SU-DHL-6 (cell line): ENCODE measurements around the gene ST6GAL1.

Experiments used
- H2AFZ ChIP-seq: fragments of 200-600 bp; sonication (generic); 2 replicates; pipeline ENCODE4 v1.6.1; 2014; ENCODE audit warnings: low read depth, mild to moderate bottlenecking, moderate library complexity, mixed read lengths, antibody characterized with exemption, low read length; ENCODE audit not compliant: severe bottlenecking
- H3F3A ChIP-seq: fragments of 200-600 bp; shearing (Covaris generic); 2 replicates; pipeline ENCODE4 v1.6.0; 2016; ENCODE audit warnings: antibody characterized with exemption, mild to moderate bottlenecking; ENCODE audit not compliant: insufficient read depth
- H3K27ac ChIP-seq: fragments of 200-600 bp; sonication (generic); 2 replicates; pipeline ENCODE4 v1.5.1; 2016; ENCODE audit warnings: low read depth, mild to moderate bottlenecking, low read length, moderate library complexity, mixed read lengths
- H3K27me3 ChIP-seq: fragments of 200-600 bp; sonication (generic), shearing (Covaris generic); 2 replicates; pipeline ENCODE4 v1.6.0; 2014; ENCODE audit warnings: mild to moderate bottlenecking, low read length
- H3K36me3 ChIP-seq: fragments of 200-600 bp; sonication (generic); 2 replicates; pipeline ENCODE4 v1.6.1; 2014; ENCODE audit warnings: mild to moderate bottlenecking, low read length, mixed read lengths
- H3K4me2 ChIP-seq: fragments of 300-600, 200-600 bp; shearing (Covaris generic), sonication (generic); 2 replicates; pipeline ENCODE4 v1.6.0; 2014; ENCODE audit warnings: low read length, low read depth, mild to moderate bottlenecking; ENCODE audit not compliant: poor library complexity, severe bottlenecking
- H3K4me3 ChIP-seq: fragments of 200-600 bp; sonication (generic); 2 replicates; pipeline ENCODE4 v1.5.1; 2014; ENCODE audit warnings: antibody characterized with exemption, low read length, mild to moderate bottlenecking, mixed read lengths; ENCODE audit not compliant: insufficient read depth, poor library complexity, severe bottlenecking
- H3K79me2 ChIP-seq: fragments of 200-600 bp; sonication (generic); 2 replicates; pipeline ENCODE4 v1.6.1; 2014; ENCODE audit warnings: mild to moderate bottlenecking, low read length, moderate library complexity; ENCODE audit not compliant: insufficient read depth
- H3K9ac ChIP-seq: fragments of 200-600 bp; sonication (generic); 2 replicates; pipeline ENCODE4 v1.7.0; 2014; ENCODE audit warnings: mild to moderate bottlenecking, low read length
- H3K9me2 ChIP-seq: fragments of 200-600 bp; sonication (generic); replicated peaks from 2 replicates; pipeline ENCODE4 v1.6.1; 2014; ENCODE audit warnings: low read length; ENCODE audit not compliant: insufficient read depth
- H3K9me3 ChIP-seq: fragments of 200-600 bp; sonication (generic); 2 replicates; pipeline ENCODE4 v1.6.1; 2014; ENCODE audit warnings: low read length, mixed read lengths; ENCODE audit not compliant: insufficient read depth
- H4K20me1 ChIP-seq: fragments of 200-600 bp; sonication (generic); 2 replicates; pipeline ENCODE4 v1.6.1; 2014; ENCODE audit warnings: low read depth, mild to moderate bottlenecking, antibody characterized with exemption, low read length, moderate library complexity, mixed read lengths
- EZH2phosphoT487 ChIP-seq: fragments of 200-600 bp; sonication (generic), shearing (Covaris generic); conservative IDR thresholded peaks from 2 replicates; pipeline ENCODE4 v1.6.1; 2018; ENCODE audit warnings: mild to moderate bottlenecking, antibody characterized with exemption, low read length, moderate library complexity, mixed read lengths
- TF ChIP-seq, protein P1 (sequence below): fragments of 200-600 bp; sonication (generic); IDR thresholded peaks from one replicate; pipeline ENCODE4 v1.5.1; 2017; ENCODE audit warnings: antibody characterized with exemption, mild to moderate bottlenecking, low read length, moderate library complexity; ENCODE audit not compliant: insufficient read depth, poor library complexity, severe bottlenecking

ST6GAL1 gene

DNA sequence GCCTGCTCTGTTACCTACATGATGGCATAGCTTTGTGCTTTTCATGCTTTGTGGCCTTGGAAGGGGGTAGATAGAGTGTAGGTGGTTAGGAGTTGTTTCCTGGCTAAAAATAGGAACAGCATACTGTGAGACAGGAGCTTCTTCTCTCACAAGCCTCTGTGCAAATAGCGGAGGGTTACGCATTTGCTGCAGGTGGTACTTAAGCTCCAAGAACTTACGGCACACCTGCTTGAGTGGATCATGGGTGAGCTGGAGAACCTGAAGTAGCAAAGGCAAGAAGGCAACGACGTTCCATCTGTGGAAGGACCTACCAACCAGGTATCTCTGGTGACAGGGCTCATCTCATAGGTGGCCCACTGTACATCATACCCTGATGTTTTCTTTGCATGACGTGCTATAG lies 66.0 kb downstream of the ST6GAL1 start:
- Histone ChIP-seq H3K9me2 (no peaks in the 10 kb centered on the region), H4K20me1 (no peaks in the 10 kb centered on the region), H3K4me2 (peak overlapping the region; percentile 98), H2AFZ (no peak overlapping the region), H3F3A (peaks cover 93% of the 10 kb centered on the region), H3K27ac (peak overlapping the region; percentile 94), H3K9me3 (no peaks in the 10 kb centered on the region), H3K9ac (peak overlapping the region; percentile 66), H3K4me3 (peak overlapping the region; percentile 46), H3K27me3 (no peaks in the 10 kb centered on the region), H3K36me3 (no peaks in the 10 kb centered on the region), H3K79me2 (peaks cover 47% of the 10 kb centered on the region)
- TF ChIP-seq EZH2phosphoT487, result no peak
- TF ChIP-seq, protein P1, sequence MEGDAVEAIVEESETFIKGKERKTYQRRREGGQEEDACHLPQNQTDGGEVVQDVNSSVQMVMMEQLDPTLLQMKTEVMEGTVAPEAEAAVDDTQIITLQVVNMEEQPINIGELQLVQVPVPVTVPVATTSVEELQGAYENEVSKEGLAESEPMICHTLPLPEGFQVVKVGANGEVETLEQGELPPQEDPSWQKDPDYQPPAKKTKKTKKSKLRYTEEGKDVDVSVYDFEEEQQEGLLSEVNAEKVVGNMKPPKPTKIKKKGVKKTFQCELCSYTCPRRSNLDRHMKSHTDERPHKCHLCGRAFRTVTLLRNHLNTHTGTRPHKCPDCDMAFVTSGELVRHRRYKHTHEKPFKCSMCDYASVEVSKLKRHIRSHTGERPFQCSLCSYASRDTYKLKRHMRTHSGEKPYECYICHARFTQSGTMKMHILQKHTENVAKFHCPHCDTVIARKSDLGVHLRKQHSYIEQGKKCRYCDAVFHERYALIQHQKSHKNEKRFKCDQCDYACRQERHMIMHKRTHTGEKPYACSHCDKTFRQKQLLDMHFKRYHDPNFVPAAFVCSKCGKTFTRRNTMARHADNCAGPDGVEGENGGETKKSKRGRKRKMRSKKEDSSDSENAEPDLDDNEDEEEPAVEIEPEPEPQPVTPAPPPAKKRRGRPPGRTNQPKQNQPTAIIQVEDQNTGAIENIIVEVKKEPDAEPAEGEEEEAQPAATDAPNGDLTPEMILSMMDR, result no peak

DNA sequence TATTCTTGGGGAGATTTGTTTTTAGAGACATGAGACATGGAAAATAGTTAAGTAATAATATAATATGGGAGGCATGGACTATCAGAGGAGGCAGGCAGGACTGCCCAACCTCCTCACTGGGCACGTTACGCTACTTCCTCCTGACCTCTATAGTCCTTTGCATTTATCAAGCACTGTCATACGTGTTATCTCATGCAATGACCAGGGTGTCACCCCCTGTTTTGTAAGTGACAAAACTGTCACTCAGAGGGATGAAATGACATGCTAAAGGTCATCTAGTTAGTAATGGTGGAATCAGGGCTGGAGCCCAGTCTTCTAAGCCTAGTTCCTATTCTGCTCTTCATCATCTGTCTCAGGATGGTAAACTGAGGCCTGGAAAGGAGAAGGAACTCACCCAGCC lies 66.7 kb downstream of the ST6GAL1 start:
- peak overlapping the region; percentile 98 for H3K4me2 ChIP-seq
- peak overlapping the region; percentile 46 for H3K4me3 ChIP-seq
- H3K36me3 ChIP-seq, result no peaks in the 10 kb centered on the region
- H3K9me3 ChIP-seq, result no peaks in the 10 kb centered on the region
- H3K27me3 ChIP-seq, result no peaks in the 10 kb centered on the region
- H2AFZ ChIP-seq, result no peak overlapping the region
- no peaks in the 10 kb centered on the region for H4K20me1 ChIP-seq
- peaks cover 91% of the 10 kb centered on the region for H3F3A ChIP-seq
- TF ChIP-seq, protein P1, result no peak
- no peak for TF ChIP-seq EZH2phosphoT487
- H3K79me2 ChIP-seq, result peaks cover 49% of the 10 kb centered on the region
- peak overlapping the region; percentile 66 for H3K9ac ChIP-seq
- no peaks in the 10 kb centered on the region for H3K9me2 ChIP-seq
- H3K27ac ChIP-seq, result peak overlapping the region; percentile 94

DNA sequence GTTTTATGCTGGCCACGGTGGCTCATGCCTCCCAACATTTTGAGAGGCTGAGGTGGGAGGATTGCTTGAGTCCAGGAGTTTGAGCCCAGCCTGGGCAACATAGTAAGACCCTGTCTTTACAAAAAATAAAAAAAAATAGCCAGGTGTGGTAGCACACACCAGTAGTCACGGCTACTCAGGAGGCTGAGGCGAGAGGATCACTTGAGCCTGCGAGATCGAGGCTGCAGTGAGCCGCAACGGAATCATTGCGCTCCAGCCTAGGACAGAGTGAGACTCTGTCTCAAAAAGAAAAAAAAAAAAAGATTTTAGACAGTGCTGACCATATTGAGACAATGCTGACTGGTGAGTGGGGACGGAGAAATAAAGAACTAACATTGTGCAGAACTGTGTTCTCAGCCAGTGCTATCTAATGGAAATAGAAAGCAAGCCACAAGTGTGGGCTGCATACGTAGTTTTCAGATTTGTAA lies 67.2 kb downstream of the ST6GAL1 start:
- peak overlapping the region; percentile 46 for H3K4me3 ChIP-seq

More for the DNA sequence above, 67.2 kb downstream of the ST6GAL1 start:
- Histone ChIP-seq H3K4me2 (peak overlapping the region; percentile 98), H3K9me2 (no peaks in the 10 kb centered on the region), H3K79me2 (peaks cover 53% of the 10 kb centered on the region), H3K9me3 (no peaks in the 10 kb centered on the region), H3K9ac (peak overlapping the region; percentile 66), H3K27me3 (no peaks in the 10 kb centered on the region), H3K27ac (peak overlapping the region; percentile 94), H3F3A (peaks cover 95% of the 10 kb centered on the region), H4K20me1 (no peaks in the 10 kb centered on the region), H3K36me3 (no peaks in the 10 kb centered on the region; the same call in 1 of the 2 replicates), H2AFZ (no peak overlapping the region)
- TF ChIP-seq EZH2phosphoT487, result no peak
- TF ChIP-seq, protein P1, result no peak
